HG02588 (cell line): ENCODE data around the gene LTBP2.

Experiments used
- ATAC-seq: cut with Tn5 transposase; IDR thresholded peaks from one replicate; pipeline ENCODE4 v1.9.1; 2021; ENCODE audit warnings: mild to moderate bottlenecking, moderate library complexity; ENCODE audit not compliant: unreplicated experiment

LTBP2 gene

DNA sequence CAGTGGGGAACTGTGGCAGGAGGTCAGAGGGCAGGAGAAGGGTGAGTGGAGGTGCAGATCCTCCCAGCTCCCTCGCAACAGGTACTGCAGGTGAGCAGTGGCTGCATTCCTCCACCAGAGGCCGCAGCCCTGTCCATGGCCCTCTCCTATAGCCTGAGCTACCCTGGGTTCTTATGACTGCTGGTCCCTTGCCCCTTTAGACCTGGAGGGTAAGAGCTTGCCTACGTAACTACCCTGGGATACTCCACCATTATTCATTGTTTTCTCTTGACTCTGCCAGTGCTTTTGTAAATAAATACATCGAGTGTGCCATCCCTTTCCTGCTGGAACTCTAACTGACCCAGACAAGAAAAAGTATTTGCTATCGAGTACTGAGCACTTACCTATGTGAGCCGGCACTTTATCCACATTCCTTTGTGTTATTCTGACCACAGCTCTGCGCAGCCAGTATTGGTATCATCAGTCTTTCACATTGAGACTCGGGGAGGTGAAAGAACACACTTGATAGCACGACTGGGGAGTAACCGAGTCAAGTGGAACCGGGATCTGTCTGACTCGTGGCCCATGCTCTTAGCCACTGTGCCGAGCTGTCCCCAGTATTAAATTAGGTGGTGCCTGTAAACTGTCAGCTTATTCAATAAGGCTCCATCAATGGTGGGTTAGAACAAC is 38.5 kb downstream of the LTBP2 start:
- no peak for ATAC-seq

DNA sequence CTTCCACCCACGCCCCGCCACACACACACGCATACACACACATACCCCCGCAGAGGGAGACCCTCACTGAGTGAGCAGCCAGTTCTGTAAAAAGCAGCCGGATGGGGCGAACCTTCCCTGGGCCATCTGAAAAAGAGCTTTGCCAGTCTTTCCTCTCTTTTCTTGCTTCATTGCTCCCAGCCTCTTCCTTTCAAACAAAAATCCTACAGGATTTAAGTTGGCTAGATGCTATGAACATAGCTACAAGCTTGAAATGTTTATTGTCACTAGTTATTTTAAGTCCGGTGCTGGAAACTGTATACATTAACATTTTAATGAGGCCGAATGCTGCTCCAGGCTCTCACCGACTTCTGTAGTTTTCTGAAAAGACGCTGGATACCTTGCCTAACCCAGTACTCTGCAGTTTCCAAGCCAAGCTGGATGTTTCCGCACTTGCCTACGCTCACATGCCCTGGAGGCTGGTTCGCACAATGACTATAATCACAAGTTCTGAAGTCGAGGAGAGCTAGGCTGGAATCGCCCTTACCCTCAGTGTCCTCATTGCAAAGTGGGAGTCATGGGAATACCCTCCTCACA is 39.2 kb downstream of the LTBP2 start:
- ATAC-seq = no peak

DNA sequence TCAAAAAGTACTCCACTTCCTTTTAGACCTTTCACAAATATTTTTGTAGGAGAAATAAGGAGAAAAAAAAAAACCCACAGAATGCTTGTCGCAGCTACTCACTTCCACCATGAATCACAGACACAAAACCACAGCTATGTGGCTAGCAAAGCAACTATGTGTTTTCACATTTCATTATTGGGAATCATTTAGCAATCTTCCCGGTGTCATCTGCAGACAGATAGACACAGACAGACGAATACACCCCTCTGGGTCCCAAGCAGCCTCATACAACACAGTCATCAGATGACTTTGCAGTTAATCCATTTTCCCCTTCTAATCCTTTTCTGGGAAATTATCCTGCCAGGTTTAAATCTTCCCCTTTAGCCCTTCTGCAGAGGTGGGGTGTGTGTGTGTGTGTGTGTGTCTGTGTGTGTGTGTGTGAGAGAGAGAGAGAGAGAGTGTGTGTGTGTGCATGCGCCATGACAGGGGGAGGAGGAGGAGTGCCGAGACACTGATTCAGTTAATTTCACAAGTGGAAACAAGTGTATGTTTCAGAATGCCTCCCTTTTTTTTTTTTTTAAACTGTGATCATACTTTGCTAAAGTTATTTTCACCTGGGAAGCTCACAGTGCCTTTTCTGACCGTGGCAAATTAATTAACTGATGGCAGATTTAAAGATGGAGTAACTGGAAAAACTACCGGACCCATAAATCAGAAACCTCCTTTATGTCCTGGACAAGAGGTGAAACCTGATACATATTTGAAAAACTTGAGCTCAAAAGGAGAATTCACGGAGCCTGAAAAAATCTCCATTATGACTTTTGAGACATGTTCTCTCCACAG is 39.9 kb downstream of the LTBP2 start:
- no peak for ATAC-seq

- no peak for ATAC-seq
Measured at GRCh38 chr14:74571441-74571841, 40.6 kb downstream of the LTBP2 start.

GRCh38 chr14:74570696-74571095 is 41.3 kb downstream of the LTBP2 start:
- no peak for ATAC-seq

- no peak for ATAC-seq
Measured at GRCh38 chr14:74569806-74570591, 42.0 kb downstream of the LTBP2 start.

GRCh38 chr14:74569387-74569786 is 42.6 kb downstream of the LTBP2 start:
- no peak for ATAC-seq

DNA sequence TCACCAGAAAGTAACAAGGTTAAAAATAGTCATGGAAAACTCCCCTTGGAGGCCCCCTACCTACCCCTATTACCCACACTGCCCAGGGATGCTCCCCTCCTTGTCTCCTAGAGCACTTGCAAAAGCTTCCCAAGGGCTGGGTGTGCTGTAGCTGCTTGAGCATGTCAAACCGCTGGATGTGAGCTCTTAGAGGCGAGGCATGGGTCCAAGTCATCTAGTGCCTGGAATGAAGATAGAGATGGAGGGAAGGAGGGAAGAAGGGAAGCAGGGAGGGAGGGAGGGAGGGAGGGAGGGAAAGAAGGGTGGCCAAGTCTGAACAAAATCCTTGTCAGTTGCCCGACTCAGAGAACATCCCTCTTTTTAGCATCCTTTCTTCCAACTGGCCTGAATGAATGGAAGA is 43.1 kb downstream of the LTBP2 start:
- ATAC-seq = no peak

GRCh38 chr14:74568380-74568649 is 43.7 kb downstream of the LTBP2 start:
- no peak for ATAC-seq

DNA sequence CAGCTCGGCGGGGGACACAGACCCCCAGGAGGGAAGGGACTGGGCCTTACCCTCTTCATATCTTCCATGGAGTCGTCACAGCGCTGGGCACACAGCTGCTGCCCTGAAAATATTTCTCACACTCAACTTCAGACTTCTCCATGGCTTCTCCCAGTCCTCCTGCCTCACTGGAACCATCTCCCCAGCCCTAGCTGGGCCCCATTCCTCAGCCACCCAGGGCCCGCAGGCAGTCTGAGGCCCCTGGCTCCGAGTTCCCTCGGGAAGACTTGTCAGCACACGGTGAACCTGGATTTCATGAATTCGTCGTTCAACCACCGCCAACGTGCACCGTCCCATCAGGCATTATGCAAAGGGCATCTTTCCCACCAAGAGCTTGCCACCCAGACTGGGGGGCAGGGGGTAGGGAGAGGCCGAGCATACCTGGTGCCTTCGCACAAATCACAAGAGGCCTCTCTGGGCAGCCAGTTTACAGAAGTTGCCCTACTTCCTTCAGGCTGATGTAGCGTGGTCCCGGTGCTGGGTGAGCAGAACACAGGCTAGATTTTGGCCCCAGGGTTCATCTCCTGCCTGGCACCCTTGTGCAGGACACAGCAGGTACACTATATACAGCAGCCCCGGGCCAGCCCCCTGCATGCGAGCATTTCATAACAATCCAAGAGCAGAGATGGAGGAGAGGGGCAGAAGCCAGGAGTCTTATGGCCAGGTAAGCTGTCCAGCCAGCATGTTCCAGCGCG is 44.2 kb downstream of the LTBP2 start:
- no peak for ATAC-seq

GRCh38 chr14:74567219-74567618 is 44.8 kb downstream of the LTBP2 start:
- no peak for ATAC-seq

GRCh38 chr14:74566174-74567141 is 45.6 kb downstream of the LTBP2 start:
- no peak for ATAC-seq

DNA sequence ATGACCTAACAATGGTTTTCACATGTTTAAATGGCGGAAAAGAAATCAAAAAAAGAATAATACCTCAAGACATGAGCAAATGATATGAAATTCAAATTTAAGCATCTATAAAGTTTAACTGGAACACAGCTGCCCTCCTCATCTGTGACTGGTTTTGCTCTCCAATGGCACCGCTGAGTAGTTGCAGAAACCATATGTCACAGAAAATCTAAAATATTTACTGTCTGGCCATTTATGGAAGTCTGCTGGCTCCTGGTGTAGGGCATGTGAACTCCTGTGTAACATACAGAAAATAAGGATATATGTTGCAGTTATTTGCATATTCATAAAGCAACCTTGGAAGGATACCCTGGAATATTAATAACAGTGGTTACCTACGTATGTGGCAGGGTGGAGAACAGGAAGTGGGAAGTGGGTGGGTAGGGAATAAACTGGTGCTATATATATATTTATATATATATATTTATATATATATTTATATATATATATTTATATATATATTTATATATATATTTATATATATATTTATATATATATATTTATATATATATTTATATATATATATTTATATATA is 48.4 kb downstream of the LTBP2 start:
- ATAC-seq = no peak

- no peak for ATAC-seq
Measured at GRCh38 chr14:74563233-74563585, 48.8 kb downstream of the LTBP2 start.

- no peak for ATAC-seq
Measured at GRCh38 chr14:74562515-74563232, 49.4 kb downstream of the LTBP2 start.

GRCh38 chr14:74558655-74559054 is 53.4 kb downstream of the LTBP2 start:
- no peak for ATAC-seq

DNA sequence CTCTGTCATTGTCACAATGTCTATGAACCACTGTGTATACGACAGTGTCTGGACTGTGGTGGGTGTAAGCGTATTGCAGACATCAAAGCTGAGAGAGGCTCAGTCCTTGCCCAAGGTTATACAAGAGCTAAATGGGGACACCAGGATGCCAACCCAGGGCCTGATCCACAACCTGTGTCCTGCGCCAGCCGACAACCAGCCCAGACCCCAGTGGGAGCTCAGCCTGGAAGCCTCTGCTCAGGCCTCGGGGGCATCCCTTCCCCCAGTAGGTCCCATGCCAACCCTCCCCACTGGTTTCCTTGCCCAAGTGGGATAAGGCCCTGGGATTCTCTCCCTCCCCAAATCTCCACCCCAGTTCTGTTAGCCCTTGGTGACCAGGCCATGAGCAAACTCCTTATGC is 54.3 kb downstream of the LTBP2 start:
- ATAC-seq = no peak

DNA sequence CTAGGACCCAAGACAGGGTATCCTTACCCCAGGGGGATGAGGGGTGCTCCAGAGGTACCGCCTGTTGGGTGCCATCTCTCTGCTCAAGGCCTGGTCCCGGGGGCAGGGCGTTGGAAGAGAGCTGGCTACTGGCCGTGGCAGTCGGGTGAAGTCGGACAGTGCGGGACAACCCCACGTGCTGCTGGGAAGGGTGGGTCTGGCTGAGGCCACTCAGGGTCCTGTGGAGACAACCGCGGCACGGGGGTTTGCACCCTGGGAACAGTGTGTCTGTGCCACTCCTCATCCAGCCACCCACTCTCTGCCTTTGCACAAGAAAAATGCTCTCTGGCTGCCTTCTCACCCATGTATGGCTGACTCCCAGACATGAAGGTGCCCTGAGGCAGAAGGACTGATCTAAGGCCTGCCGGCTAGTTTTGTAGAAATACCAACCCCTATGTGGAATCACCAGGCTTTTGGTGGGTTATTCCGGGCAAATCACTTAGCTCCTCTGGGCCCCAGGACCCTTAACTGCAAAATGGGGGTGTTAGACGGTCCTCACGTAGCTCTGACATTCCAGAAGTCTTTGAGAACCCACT is 56.5 kb downstream of the LTBP2 start:
- no peak for ATAC-seq
